Astrocyte (in vitro differentiated cells and primary cell): ENCODE data around the gene UBE2L6. TPM values are rescaled to one million over a fixed set of nuclear protein-coding genes. Genes with fewer than 3 reads are reported as not detected.
"Not testable (repeated sequence)": the region's sequence is repeated elsewhere in the genome, so short reads cannot be mapped to it uniquely, and the experiment has no call there.

ENCODE experiments used
- DNase-seq: peaks from one replicate; pipeline ENCODE4 v3.0.0-alpha.2; 2010; ENCODE audit warnings: low read depth
- FAIRE-seq: peaks from 2 replicates; lab custom pipeline; 2011; peaks lifted over from hg19 to GRCh38; lab: Jason Lieb, UNC
- H2AFZ ChIP-seq: 2 replicates; pipeline ENCODE4 v1.6.0; 2012; ENCODE audit warnings: low read depth, low read length, inconsistent platforms
- H3K27ac ChIP-seq: 2 replicates; pipeline ENCODE4 v1.5.1; 2011; ENCODE audit warnings: low read depth, low read length, inconsistent platforms
- H3K27me3 ChIP-seq: 2 replicates; pipeline ENCODE4 v1.6.0; 2011; ENCODE audit warnings: low read length, inconsistent platforms; ENCODE audit not compliant: insufficient read depth
- H3K36me3 ChIP-seq: 2 replicates; pipeline ENCODE4 v1.5.1; 2011; ENCODE audit warnings: low read length, inconsistent platforms; ENCODE audit not compliant: insufficient read depth
- H3K4me1 ChIP-seq: 2 replicates; pipeline ENCODE4 v1.5.1; 2011; ENCODE audit warnings: low read length, inconsistent platforms; ENCODE audit not compliant: insufficient read depth
- H3K4me2 ChIP-seq: 2 replicates; pipeline ENCODE4 v1.6.0; 2012; ENCODE audit warnings: low read length, inconsistent platforms
- H3K4me3 ChIP-seq: 2 replicates; pipeline ENCODE4 v1.5.1; 2011; ENCODE audit warnings: low read depth, mild to moderate bottlenecking, low read length, inconsistent platforms; ENCODE audit not compliant: insufficient read depth
- H3K79me2 ChIP-seq: 2 replicates; pipeline ENCODE4 v1.6.0; 2012; ENCODE audit warnings: mild to moderate bottlenecking, low read length, inconsistent platforms; ENCODE audit not compliant: insufficient read depth
- H3K9ac ChIP-seq: 2 replicates; pipeline ENCODE4 v1.6.0; 2012; ENCODE audit warnings: mild to moderate bottlenecking, low read length, inconsistent platforms
- H3K9me3 ChIP-seq: 2 replicates; pipeline ENCODE4 v1.5.1; 2012; ENCODE audit warnings: low read depth, mild to moderate bottlenecking, low read length, inconsistent platforms; ENCODE audit not compliant: insufficient read depth
- H4K20me1 ChIP-seq: 2 replicates; pipeline ENCODE4 v1.6.0; 2012; ENCODE audit warnings: low read length, inconsistent platforms; ENCODE audit not compliant: insufficient read depth
- H3K27ac Mint-ChIP-seq: one replicate; pipeline ENCODE4 v1.8.0; 2021; ENCODE audit warnings: mild to moderate bottlenecking, mixed read lengths; ENCODE audit not compliant: unreplicated experiment
- H3K27me3 Mint-ChIP-seq: one replicate; pipeline ENCODE4 v1.8.0; 2021; ENCODE audit warnings: low read depth, mixed read lengths; ENCODE audit not compliant: unreplicated experiment
- H3K36me3 Mint-ChIP-seq: one replicate; pipeline ENCODE4 v1.8.0; 2021; ENCODE audit warnings: low read depth, mixed read lengths; ENCODE audit not compliant: unreplicated experiment
- H3K4me1 Mint-ChIP-seq: one replicate; pipeline ENCODE4 v1.8.0; 2021; ENCODE audit warnings: low read depth, mixed read lengths; ENCODE audit not compliant: unreplicated experiment
- H3K4me3 Mint-ChIP-seq: one replicate; pipeline ENCODE4 v1.8.0; 2021; ENCODE audit warnings: mild to moderate bottlenecking, moderate library complexity, mixed read lengths; ENCODE audit not compliant: unreplicated experiment
- H3K9me3 Mint-ChIP-seq: one replicate; pipeline ENCODE4 v1.8.0; 2021; ENCODE audit warnings: mild to moderate bottlenecking, mixed read lengths; ENCODE audit not compliant: unreplicated experiment
- EZH2 ChIP-seq: IDR thresholded peaks from 2 replicates; pipeline ENCODE4 v1.6.1; 2012; ENCODE audit warnings: mild to moderate bottlenecking, low read length, inconsistent platforms; ENCODE audit not compliant: insufficient read depth
- total RNA-seq: library from RNA; stranded (reverse); gene quantifications from 2 replicates; pipeline ENCODE4 v1.2.1, GENCODE V29; 2021
- TF ChIP-seq, protein P1 (sequence below): IDR thresholded peaks from 2 replicates; pipeline ENCODE4 v1.5.1; 2011; ENCODE audit warnings: low read depth, mild to moderate bottlenecking, inconsistent platforms, low read length, moderate library complexity; ENCODE audit not compliant: insufficient read depth

UBE2L6 gene
- total RNA-seq, 1 donor from 2014 or later: 159 TPM

DNA sequence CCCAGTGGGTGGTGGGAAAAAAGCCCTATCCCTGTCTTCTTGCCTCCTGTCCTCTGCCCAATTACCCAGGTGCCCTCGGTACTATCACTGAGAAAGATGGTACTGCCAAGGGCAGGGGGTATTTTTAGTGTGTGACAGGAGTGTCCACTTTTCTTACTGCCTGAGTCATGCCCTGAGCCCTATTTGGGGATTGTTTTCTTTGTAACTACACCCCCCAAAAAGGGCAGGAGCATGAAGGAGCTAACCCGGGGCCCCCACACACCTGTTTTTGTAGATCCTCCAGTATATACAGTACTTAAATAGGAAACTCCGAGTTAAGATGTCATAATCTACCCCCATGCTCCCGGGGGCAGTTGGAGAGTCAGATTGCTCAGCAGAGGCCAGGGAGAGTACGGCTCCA, 26.3 kb downstream of the UBE2L6 start:
- H3K79me2 ChIP-seq: no peaks in the 10 kb centered on the region
- H4K20me1 ChIP-seq: no peaks in the 10 kb centered on the region
- no peaks in the 10 kb centered on the region for H3K27me3 ChIP-seq
- TF ChIP-seq, protein P1, sequence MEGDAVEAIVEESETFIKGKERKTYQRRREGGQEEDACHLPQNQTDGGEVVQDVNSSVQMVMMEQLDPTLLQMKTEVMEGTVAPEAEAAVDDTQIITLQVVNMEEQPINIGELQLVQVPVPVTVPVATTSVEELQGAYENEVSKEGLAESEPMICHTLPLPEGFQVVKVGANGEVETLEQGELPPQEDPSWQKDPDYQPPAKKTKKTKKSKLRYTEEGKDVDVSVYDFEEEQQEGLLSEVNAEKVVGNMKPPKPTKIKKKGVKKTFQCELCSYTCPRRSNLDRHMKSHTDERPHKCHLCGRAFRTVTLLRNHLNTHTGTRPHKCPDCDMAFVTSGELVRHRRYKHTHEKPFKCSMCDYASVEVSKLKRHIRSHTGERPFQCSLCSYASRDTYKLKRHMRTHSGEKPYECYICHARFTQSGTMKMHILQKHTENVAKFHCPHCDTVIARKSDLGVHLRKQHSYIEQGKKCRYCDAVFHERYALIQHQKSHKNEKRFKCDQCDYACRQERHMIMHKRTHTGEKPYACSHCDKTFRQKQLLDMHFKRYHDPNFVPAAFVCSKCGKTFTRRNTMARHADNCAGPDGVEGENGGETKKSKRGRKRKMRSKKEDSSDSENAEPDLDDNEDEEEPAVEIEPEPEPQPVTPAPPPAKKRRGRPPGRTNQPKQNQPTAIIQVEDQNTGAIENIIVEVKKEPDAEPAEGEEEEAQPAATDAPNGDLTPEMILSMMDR: no peak
- TF ChIP-seq EZH2: no peak
- peaks cover 2% of the 10 kb centered on the region for H3K9me3 Mint-ChIP-seq
- H3K27ac ChIP-seq: no peak overlapping the region
- H3K4me1 Mint-ChIP-seq: no peaks in the 10 kb centered on the region
- H3K4me3 Mint-ChIP-seq: no peak overlapping the region
- H3K27me3 Mint-ChIP-seq: peaks cover 19% of the 10 kb centered on the region
- no peak for FAIRE-seq
- H2AFZ ChIP-seq: no peak overlapping the region
- H3K9ac ChIP-seq: no peak overlapping the region
- no peak overlapping the region for H3K4me3 ChIP-seq
- H3K4me1 ChIP-seq: no peaks in the 10 kb centered on the region
- no peak overlapping the region for H3K27ac Mint-ChIP-seq
- no peaks in the 10 kb centered on the region for H3K9me3 ChIP-seq
- no peak for DNase-seq
- H3K36me3 ChIP-seq: no peaks in the 10 kb centered on the region
- H3K4me2 ChIP-seq: no peak overlapping the region
- peaks cover 7% of the 10 kb centered on the region for H3K36me3 Mint-ChIP-seq

DNA sequence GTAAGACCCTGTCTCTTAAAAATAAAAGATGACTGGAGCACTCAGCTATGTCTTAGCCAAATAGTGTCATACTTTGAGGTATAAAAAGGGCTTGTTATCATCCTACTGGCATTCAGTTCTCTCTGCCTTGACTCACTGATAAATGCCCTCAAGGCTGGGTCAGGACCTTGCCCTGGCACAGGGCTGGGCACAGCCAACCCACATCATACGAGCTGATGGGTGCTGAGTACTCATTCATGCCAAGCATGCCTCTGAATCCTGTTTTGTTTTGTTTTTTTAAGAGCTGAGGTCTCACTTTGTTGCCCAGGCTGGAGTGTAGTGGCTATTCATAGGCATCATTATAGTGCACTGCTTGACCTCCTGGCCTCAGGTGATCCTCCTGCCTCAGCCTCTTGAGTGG, 28.1 kb downstream of the UBE2L6 start:
- peaks cover 2% of the 10 kb centered on the region for H3K9me3 Mint-ChIP-seq
- no peak for FAIRE-seq
- H3K4me1 Mint-ChIP-seq: no peaks in the 10 kb centered on the region
- Histone ChIP-seq H4K20me1 (no peaks in the 10 kb centered on the region), H3K4me1 (no peaks in the 10 kb centered on the region), H3K9ac (no peak overlapping the region), H3K4me2 (no peak overlapping the region), H3K27ac (no peak overlapping the region), H3K27me3 (peaks cover 2% of the 10 kb centered on the region), H3K36me3 (no peaks in the 10 kb centered on the region), H3K4me3 (no peak overlapping the region), H3K9me3 (no peaks in the 10 kb centered on the region), H3K79me2 (no peaks in the 10 kb centered on the region), H2AFZ (no peak overlapping the region)
- H3K36me3 Mint-ChIP-seq: peaks cover 7% of the 10 kb centered on the region
- no peak overlapping the region for H3K4me3 Mint-ChIP-seq
- H3K27me3 Mint-ChIP-seq: peaks cover 20% of the 10 kb centered on the region
- no peak for DNase-seq
- TF ChIP-seq EZH2: no peak
- TF ChIP-seq, protein P1: no peak
- no peak overlapping the region for H3K27ac Mint-ChIP-seq

- H4K20me1 ChIP-seq: no peaks in the 10 kb centered on the region
- H3K9me3 ChIP-seq: no peaks in the 10 kb centered on the region
- Mint-ChIP-seq H3K4me1 (no peaks in the 10 kb centered on the region), H3K4me3 (no peak within 1 kb of the TSS), H3K9me3 (peaks cover 2% of the 10 kb centered on the region), H3K36me3 (peaks cover 7% of the 10 kb centered on the region), H3K27me3 (peaks cover 11% of the 10 kb centered on the region), H3K27ac (peak within 1 kb of the TSS; percentile 53)
- H2AFZ ChIP-seq: no peak within 1 kb of the TSS
- no peak within 1 kb of the TSS for H3K27ac ChIP-seq
- H3K27me3 ChIP-seq: peaks cover 2% of the 10 kb centered on the region
- H3K79me2 ChIP-seq: no peaks in the 10 kb centered on the region
- H3K9ac ChIP-seq: no peak within 1 kb of the TSS
- no peaks in the 10 kb centered on the region for H3K4me1 ChIP-seq
- no peak for TF ChIP-seq EZH2
- TF ChIP-seq, protein P1: no peak
- no peak for FAIRE-seq
- no peak for DNase-seq
- no peak within 1 kb of the TSS for H3K4me2 ChIP-seq
- H3K4me3 ChIP-seq: no peak within 1 kb of the TSS
- H3K36me3 ChIP-seq: no peaks in the 10 kb centered on the region
These were observed 30.4 kb downstream of the UBE2L6 start, which contains the start of gene SMTNL1 for GRCh38 chr11:57536947-57537619. TSS of gene SMTNL1 (plus strand) at chr11:57537595. CDS start at chr11:57542643, 5,048 bp downstream.

- not testable (repeated sequence) for H3K4me3 Mint-ChIP-seq, H3K9ac ChIP-seq, DNase-seq, H3K27me3 ChIP-seq, H4K20me1 ChIP-seq, H3K27ac Mint-ChIP-seq, H2AFZ ChIP-seq, H3K36me3 ChIP-seq, H3K4me1 Mint-ChIP-seq, H3K27me3 Mint-ChIP-seq, H3K27ac ChIP-seq, H3K4me3 ChIP-seq, H3K4me1 ChIP-seq, H3K9me3 Mint-ChIP-seq, FAIRE-seq, H3K9me3 ChIP-seq, H3K36me3 Mint-ChIP-seq, H3K4me2 ChIP-seq
- peaks cover 12% of the 10 kb centered on the region for H3K79me2 ChIP-seq
These were observed 33.0 kb downstream of the UBE2L6 start for GRCh38 chr11:57534449-57534848.
